GM21423 (cell line): ENCODE measurements around the gene PRDM10.

ENCODE experiments used
- ATAC-seq: cut with Tn5 transposase; IDR thresholded peaks from one replicate; pipeline ENCODE4 v1.9.1; 2021; ENCODE audit warnings: mild to moderate bottlenecking, moderate library complexity; ENCODE audit not compliant: unreplicated experiment

Gene PRDM10

DNA sequence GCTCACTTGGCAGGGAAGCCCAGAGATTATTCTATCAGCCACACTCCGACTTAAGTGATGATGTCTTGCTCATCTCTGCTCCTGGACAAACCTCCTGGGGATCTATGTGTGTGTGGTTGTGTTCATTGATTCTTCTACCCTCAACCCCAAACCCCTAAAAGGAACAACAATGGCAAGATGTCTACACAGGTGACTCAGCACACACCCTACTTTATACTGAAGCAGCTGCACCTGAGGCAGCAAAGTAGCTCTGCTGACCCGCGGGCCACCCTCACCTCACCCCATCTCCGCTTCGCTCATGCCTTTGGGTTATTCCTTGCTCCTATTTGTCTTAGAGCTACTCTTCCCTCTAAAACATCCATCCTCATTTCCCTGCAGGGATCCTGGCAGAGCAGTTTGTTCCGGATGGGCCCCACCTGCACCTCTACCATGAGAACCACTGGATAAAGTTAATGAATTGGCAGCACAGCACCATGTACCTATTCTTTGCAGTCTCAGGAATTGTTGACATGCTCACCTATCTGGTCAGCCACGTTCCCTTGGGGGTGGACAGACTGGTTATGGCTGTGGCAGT lies 148.3 kb downstream of the PRDM10 start:
- no peak for ATAC-seq

DNA sequence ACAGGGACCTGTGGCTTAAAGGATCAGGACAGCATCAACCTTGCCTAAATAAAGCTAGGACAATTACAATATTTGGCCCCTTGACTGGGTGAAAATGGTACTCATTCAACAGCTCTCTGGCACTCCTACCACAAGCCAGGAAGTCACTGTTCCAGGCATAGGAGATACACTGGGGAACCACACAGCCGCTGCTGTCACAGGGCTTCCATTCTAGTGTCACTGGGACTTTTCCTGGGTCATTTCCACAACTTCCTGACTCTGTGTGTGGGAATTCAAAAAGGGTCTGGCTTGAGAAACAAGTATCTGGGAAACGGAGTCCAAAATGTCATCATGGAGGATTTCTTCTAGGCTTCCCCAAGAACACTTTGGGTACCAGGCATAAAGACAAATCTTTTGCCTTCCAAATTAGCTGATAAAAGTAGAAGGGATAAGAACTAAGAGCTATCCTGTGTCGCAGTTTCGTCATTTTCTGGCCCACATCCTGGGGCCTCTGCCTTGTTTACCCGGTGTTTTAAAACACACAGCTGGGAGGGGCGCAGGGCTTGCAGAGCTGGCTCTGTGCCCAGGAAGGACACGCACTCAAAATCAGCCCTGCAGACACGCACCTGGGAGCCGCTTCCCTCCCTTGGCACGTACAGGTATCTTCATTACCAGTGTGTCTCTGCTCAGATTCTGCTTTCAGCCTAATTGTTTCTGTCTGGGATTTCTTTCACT lies 149.0 kb downstream of the PRDM10 start:
- ATAC-seq: no peak

DNA sequence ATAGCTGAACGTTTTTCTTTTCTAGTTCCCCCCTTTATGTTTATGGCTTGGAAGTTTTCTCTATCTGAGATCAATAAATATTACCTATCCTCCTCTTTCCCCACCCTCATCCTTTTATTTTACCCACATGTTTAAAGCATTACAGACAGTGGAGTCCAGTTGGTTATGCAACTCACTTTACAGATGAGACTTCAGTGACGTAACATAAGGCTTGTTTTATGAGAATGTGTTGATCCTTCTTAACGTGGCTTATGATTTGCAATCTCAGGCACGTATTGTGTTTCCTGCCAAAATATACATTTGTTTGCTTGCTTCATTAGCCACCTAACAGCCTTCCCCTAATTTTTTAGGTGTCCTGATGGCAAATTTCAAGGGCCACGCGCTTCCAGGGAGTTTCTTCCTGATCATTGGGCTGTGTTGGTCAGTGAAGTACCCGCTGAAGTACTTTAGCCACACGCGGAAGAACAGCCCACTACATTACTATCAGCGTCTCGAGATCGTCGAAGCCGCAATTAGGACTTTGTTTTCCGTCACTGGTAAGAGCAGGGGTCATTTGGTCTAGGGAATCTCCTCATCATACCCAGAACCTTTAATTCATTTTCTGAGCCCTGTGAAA lies 150.4 kb downstream of the PRDM10 start:
- no peak for ATAC-seq
